GM06990 (cell line): ENCODE measurements around the gene USH1C.

ENCODE experiments used
- DNase-seq: peaks from one replicate; pipeline ENCODE4 v3.0.0-alpha.2; 2011; ENCODE audit not compliant: insufficient read length; ENCODE audit errors: extremely low read depth
- H3K27me3 ChIP-seq: replicated peaks from 2 replicates; pipeline ENCODE4 v1.6.0; 2011; ENCODE audit warnings: low read length; ENCODE audit not compliant: control insufficient read depth, insufficient read depth
- H3K36me3 ChIP-seq: 2 replicates; pipeline ENCODE4 v1.5.1; 2011; ENCODE audit warnings: low read length; ENCODE audit not compliant: control insufficient read depth, insufficient read depth
- H3K4me3 ChIP-seq: replicated peaks from 2 replicates; pipeline ENCODE4 v1.5.1; 2011; ENCODE audit warnings: low read depth, mild to moderate bottlenecking, control low read depth, low read length
- TF ChIP-seq, protein P1 (sequence below): IDR thresholded peaks from 2 replicates; pipeline ENCODE4 v1.5.1; 2011; ENCODE audit warnings: low read length, control low read depth, mild to moderate bottlenecking, inconsistent platforms; ENCODE audit not compliant: insufficient read depth, poor library complexity, severe bottlenecking

USH1C gene

DNA sequence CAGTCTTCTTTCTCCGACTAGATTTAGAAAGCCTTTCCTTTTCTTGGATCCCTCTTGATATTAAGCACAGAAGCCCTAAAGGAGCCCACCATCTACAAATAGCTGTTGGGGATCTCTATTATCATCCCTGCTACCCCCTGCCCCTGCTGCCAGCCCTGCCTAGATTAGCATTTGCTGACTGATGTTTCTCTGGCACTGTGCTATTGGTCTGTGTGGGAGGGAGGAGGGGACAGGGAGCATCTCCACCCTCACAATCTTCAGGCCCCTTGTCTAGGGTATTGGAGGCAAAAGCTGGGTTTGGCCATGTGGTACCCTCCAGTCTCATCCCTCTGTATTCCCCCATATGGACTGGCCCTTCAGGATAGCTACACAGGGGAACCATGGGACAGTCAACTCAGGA lies 6.2 kb downstream of the USH1C start:
- TF ChIP-seq, protein P1, sequence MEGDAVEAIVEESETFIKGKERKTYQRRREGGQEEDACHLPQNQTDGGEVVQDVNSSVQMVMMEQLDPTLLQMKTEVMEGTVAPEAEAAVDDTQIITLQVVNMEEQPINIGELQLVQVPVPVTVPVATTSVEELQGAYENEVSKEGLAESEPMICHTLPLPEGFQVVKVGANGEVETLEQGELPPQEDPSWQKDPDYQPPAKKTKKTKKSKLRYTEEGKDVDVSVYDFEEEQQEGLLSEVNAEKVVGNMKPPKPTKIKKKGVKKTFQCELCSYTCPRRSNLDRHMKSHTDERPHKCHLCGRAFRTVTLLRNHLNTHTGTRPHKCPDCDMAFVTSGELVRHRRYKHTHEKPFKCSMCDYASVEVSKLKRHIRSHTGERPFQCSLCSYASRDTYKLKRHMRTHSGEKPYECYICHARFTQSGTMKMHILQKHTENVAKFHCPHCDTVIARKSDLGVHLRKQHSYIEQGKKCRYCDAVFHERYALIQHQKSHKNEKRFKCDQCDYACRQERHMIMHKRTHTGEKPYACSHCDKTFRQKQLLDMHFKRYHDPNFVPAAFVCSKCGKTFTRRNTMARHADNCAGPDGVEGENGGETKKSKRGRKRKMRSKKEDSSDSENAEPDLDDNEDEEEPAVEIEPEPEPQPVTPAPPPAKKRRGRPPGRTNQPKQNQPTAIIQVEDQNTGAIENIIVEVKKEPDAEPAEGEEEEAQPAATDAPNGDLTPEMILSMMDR, result no peak

DNA sequence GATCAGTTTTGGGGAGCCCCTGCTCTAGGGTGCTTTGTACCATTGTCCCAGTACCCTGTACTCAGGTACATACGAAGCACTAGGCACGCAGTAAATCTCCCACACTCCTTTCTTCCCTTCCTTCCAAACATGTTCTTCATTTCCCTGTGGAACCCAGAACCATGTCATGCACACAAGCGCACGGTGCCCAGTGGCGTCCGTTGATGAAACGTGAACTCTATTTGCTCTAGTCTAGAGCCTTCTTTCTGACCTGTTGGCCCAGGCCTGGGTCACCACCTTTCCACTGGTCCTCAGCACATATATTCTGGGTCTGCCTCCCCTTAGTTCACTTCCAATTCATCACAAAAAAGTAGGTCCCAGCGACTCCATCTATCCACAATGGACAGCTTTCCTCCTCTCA lies 7.0 kb downstream of the USH1C start:
- TF ChIP-seq, protein P1, result no peak
- Histone ChIP-seq H3K4me3 (no peak overlapping the region), H3K27me3 (peaks cover 1% of the 10 kb centered on the region), H3K36me3 (no peaks in the 10 kb centered on the region)
- no peak for DNase-seq

More for the DNA sequence above, 6.2 kb downstream of the USH1C start:
- Histone ChIP-seq H3K36me3 (no peaks in the 10 kb centered on the region), H3K4me3 (no peak overlapping the region), H3K27me3 (peaks cover 1% of the 10 kb centered on the region)
- no peak for DNase-seq

GRCh38 chr11:17535488-17535887 lies 8.7 kb downstream of the USH1C start:
- TF ChIP-seq, protein P1, result no peak
- Histone ChIP-seq H3K36me3 (no peaks in the 10 kb centered on the region), H3K4me3 (no peak overlapping the region), H3K27me3 (peaks cover 1% of the 10 kb centered on the region)
- no peak for DNase-seq

- Histone ChIP-seq H3K4me3 (no peak overlapping the region), H3K36me3 (no peaks in the 10 kb centered on the region), H3K27me3 (peaks cover 1% of the 10 kb centered on the region)
- TF ChIP-seq, protein P1, result no peak
- no peak for DNase-seq
These were observed 10.3 kb downstream of the USH1C start for GRCh38 chr11:17533778-17534415.

DNA sequence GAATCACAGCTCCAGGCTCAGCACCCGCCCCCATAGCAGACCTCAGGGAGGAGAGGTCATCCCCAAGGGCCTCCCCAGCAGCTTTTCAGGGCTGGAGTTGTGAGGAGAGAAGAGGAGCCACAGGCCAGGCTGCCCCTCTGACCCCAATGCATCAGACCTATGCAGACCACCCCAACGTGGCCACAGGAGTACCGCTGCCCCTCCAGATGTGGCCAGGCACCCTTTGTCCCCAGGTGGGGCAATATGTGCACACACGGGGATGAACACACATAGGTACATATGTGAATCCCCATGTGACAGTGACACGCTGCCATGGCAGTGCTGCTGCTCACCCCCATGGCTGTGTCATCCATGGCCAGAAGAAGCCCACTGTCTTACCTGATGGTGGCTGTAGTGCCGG lies 10.9 kb downstream of the USH1C start:
- Histone ChIP-seq H3K36me3 (no peaks in the 10 kb centered on the region), H3K27me3 (peaks cover 1% of the 10 kb centered on the region; the same call in 1 of the 2 replicates), H3K4me3 (no peak overlapping the region)
- TF ChIP-seq, protein P1, result no peak
- DNase-seq, result no peak

GRCh38 chr11:17532784-17533183 lies 11.4 kb downstream of the USH1C start:
- Histone ChIP-seq H3K27me3 (peaks cover 1% of the 10 kb centered on the region; the same call in 1 of the 2 replicates), H3K4me3 (no peak overlapping the region), H3K36me3 (no peaks in the 10 kb centered on the region)
- DNase-seq, result no peak
- TF ChIP-seq, protein P1, result no peak
